PC-9 (cell line): ENCODE results near the gene MXD4. TPM values are rescaled to one million over a fixed set of nuclear protein-coding genes. Genes with fewer than 3 reads are reported as not detected.

Experiments
- BruUV-seq: library from RNA; stranded (reverse); fragments of 400-500 nt; replicated peaks from 2 replicates; lab custom pipeline; 2021; lab: Mats Ljungman, UMichigan
- CTCF ChIA-PET: fragments of 300-600 bp; sonication (Branson Sonifier 250); formaldehyde crosslinking; loops from one replicate; lab custom pipeline; 2022; ENCODE audit warnings: antibody characterized with exemption; lab: Charles Lee
- POLR2A ChIA-PET: fragments of 300-600 bp; sonication (Branson Sonifier 250); formaldehyde crosslinking; loops from one replicate; lab custom pipeline; 2022; ENCODE audit warnings: antibody characterized with exemption; ENCODE audit not compliant: unreplicated experiment; lab: Charles Lee
- DNase-seq, 2 experiments: peaks; one replicate each; pipeline versions ENCODE4 v3.0.0 to v3.0.0-alpha.2; 2015 to 2022; ENCODE audit warnings: mixed read lengths in 1 of 2
- H2AFZ ChIP-seq: fragments of 200-600 bp; sonication (generic); 2 replicates; pipeline ENCODE4 v1.8.1; 2017; ENCODE audit warnings: antibody characterized with exemption
- H3F3A ChIP-seq: fragments of 200-600 bp; sonication (generic); 2 replicates; pipeline ENCODE4 v1.8.1; 2017; ENCODE audit warnings: antibody characterized with exemption, mild to moderate bottlenecking, low read depth; ENCODE audit not compliant: insufficient read depth
- H3K27ac ChIP-seq: fragments of 200-600 bp; sonication (generic); 2 replicates; pipeline ENCODE4 v1.6.1; 2016; ENCODE audit warnings: mixed run types
- H3K27me3 ChIP-seq: fragments of 200-600 bp; sonication (generic); 2 replicates; pipeline ENCODE4 v1.6.1; 2016; ENCODE audit warnings: low read depth, mixed run types; ENCODE audit not compliant: insufficient read depth
- H3K36me3 ChIP-seq: fragments of 200-600 bp; sonication (generic); 2 replicates; pipeline ENCODE4 v1.6.1; 2016; ENCODE audit warnings: low read depth, mixed run types
- H3K4me1 ChIP-seq: fragments of 200-600 bp; sonication (generic); replicated peaks from 2 replicates; pipeline ENCODE4 v1.6.1; 2016; ENCODE audit warnings: mixed run types; ENCODE audit not compliant: insufficient read depth
- H3K4me2 ChIP-seq: fragments of 200-600 bp; sonication (generic); 2 replicates; pipeline ENCODE4 v1.6.1; 2017; ENCODE audit warnings: mixed run types
- H3K4me3 ChIP-seq: fragments of 200-600 bp; sonication (generic); 2 replicates; pipeline ENCODE4 v1.6.1; 2016; ENCODE audit warnings: mixed run types
- H3K79me2 ChIP-seq: fragments of 200-600 bp; sonication (generic); 2 replicates; pipeline ENCODE4 v1.6.1; 2017; ENCODE audit warnings: low read depth, mixed run types
- H3K9me2 ChIP-seq: fragments of 200-600 bp; sonication (generic); 2 replicates; pipeline ENCODE4 v1.8.1; 2017; ENCODE audit warnings: mild to moderate bottlenecking; ENCODE audit not compliant: insufficient read depth
- H3K9me3 ChIP-seq: fragments of 200-600 bp; sonication (generic); 2 replicates; pipeline ENCODE4 v1.8.1; 2016; ENCODE audit warnings: low read depth; ENCODE audit not compliant: insufficient read depth
- H4K20me1 ChIP-seq: fragments of 200-600 bp; sonication (generic); 2 replicates; pipeline ENCODE4 v1.8.1; 2017; ENCODE audit not compliant: insufficient read depth
- CTCF ChIP-seq: fragments of 200-600 bp; sonication (generic); conservative IDR thresholded peaks from 2 replicates; pipeline ENCODE4 v1.6.1; 2017; ENCODE audit warnings: mixed run types, antibody characterized with exemption, mild to moderate bottlenecking, moderate library complexity
- EZH2 ChIP-seq: fragments of 200-600 bp; sonication (generic); IDR thresholded peaks from 2 replicates; pipeline ENCODE4 v1.8.0; 2017; ENCODE audit warnings: antibody characterized with exemption, low read depth
- intact Hi-C: fragments of 100-400 bp; cut with micrococcal nuclease; formaldehyde crosslinking; loops from one replicate; pipeline ENCODE4 v1.10.0; 2022; ENCODE audit not compliant: unreplicated experiment
- total RNA-seq: library from RNA; stranded (reverse); gene quantifications from 2 replicates; pipeline ENCODE4 v1.2.3, GENCODE V29; 2021

The MXD4 gene
- total RNA-seq, 1 experiment from 2014 or later, result 37.0 TPM

GRCh38 chr4:2295900-2296442, 34.1 kb upstream of the MXD4 start:
- CTCF ChIA-PET, result no interaction called here
- Histone ChIP-seq H3K4me3 (no peak overlapping the region), H2AFZ (no peak overlapping the region), H3K27ac (no peak overlapping the region), H3K27me3 (peaks cover 44% of the 10 kb centered on the region), H3K79me2 (no peaks in the 10 kb centered on the region), H3K4me1 (no peaks in the 10 kb centered on the region), H3F3A (no peaks in the 10 kb centered on the region), H3K9me3 (no peaks in the 10 kb centered on the region), H3K9me2 (no peaks in the 10 kb centered on the region), H3K36me3 (no peaks in the 10 kb centered on the region), H3K4me2 (no peak overlapping the region), H4K20me1 (no peaks in the 10 kb centered on the region; the same call in 1 of the 2 replicates)
- POLR2A ChIA-PET, result no interaction called here
- no peak for TF ChIP-seq EZH2
- no peak for TF ChIP-seq CTCF
- BruUV-seq, result no TSS peak
- DNase-seq, result no peak
- intact Hi-C loops, result no loop called here

GRCh38 chr4:2295500-2295899, 33.6 kb upstream of the MXD4 start:
- Histone ChIP-seq H3K9me2 (no peaks in the 10 kb centered on the region), H3K4me1 (no peaks in the 10 kb centered on the region), H4K20me1 (no peaks in the 10 kb centered on the region; the same call in 1 of the 2 replicates), H3K4me3 (no peak overlapping the region), H3K27me3 (peaks cover 44% of the 10 kb centered on the region), H3K36me3 (no peaks in the 10 kb centered on the region), H3K79me2 (no peaks in the 10 kb centered on the region), H3K9me3 (no peaks in the 10 kb centered on the region), H2AFZ (no peak overlapping the region), H3K4me2 (no peak overlapping the region), H3F3A (no peaks in the 10 kb centered on the region), H3K27ac (no peak overlapping the region)
- intact Hi-C loops, result no loop called here
- TF ChIP-seq EZH2, result no peak
- no peak for TF ChIP-seq CTCF
- BruUV-seq, result no TSS peak
- ChIA-PET POLR2A (no interaction called here), CTCF (no interaction called here)
- DNase-seq, result no peak

GRCh38 chr4:2292646-2293108, 30.8 kb upstream of the MXD4 start:
- POLR2A ChIA-PET, result no interaction called here
- no peaks in the 10 kb centered on the region for H3K36me3 ChIP-seq
- intact Hi-C loops, result no loop called here
- H3F3A ChIP-seq, result no peaks in the 10 kb centered on the region
- H4K20me1 ChIP-seq, result no peaks in the 10 kb centered on the region; the same call in 1 of the 2 replicates
- H3K9me2 ChIP-seq, result no peaks in the 10 kb centered on the region
- CTCF ChIA-PET, result no interaction called here
- no peaks in the 10 kb centered on the region for H3K9me3 ChIP-seq
- no peak for DNase-seq
- H3K4me2 ChIP-seq, result no peak overlapping the region
- H3K27me3 ChIP-seq, result peaks cover 36% of the 10 kb centered on the region
- TF ChIP-seq EZH2, result no peak
- no peak for TF ChIP-seq CTCF
- H3K27ac ChIP-seq, result no peak overlapping the region
- no peaks in the 10 kb centered on the region for H3K4me1 ChIP-seq
- no peak overlapping the region for H2AFZ ChIP-seq
- BruUV-seq, result no TSS peak
- H3K79me2 ChIP-seq, result no peaks in the 10 kb centered on the region
- H3K4me3 ChIP-seq, result no peak overlapping the region
